Osteoblast (primary cell): ENCODE measurements around the gene POP7. TPM values are rescaled to one million over a fixed set of nuclear protein-coding genes. Genes with fewer than 3 reads are reported as not detected.

Source experiments
- DNase-seq: peaks from one replicate; pipeline ENCODE4 v3.0.0; 2011; ENCODE audit warnings: low spot score, mixed read lengths; ENCODE audit not compliant: insufficient read length; ENCODE audit errors: missing footprints
- H2AFZ ChIP-seq: 2 replicates; pipeline ENCODE4 v1.6.0; 2011; ENCODE audit warnings: mild to moderate bottlenecking, low read length
- H3K27ac ChIP-seq: 2 replicates; pipeline ENCODE4 v1.5.1; 2011; ENCODE audit warnings: mild to moderate bottlenecking, low read depth, low read length, moderate library complexity
- H3K27me3 ChIP-seq: 2 replicates; pipeline ENCODE4 v1.6.0; 2012; ENCODE audit warnings: mild to moderate bottlenecking, control low read depth, inconsistent platforms, low read length, moderate library complexity; ENCODE audit not compliant: insufficient read depth
- H3K36me3 ChIP-seq: 2 replicates; pipeline ENCODE4 v1.5.1; 2011; ENCODE audit warnings: mild to moderate bottlenecking, low read length, control low read depth, moderate library complexity; ENCODE audit not compliant: insufficient read depth
- H3K4me1 ChIP-seq: 2 replicates; pipeline ENCODE4 v1.5.1; 2011; ENCODE audit warnings: mild to moderate bottlenecking, low read length, control low read depth, moderate library complexity; ENCODE audit not compliant: insufficient read depth
- H3K4me2 ChIP-seq: 2 replicates; pipeline ENCODE4 v1.6.0; 2011; ENCODE audit warnings: mild to moderate bottlenecking, low read length; ENCODE audit not compliant: insufficient read depth
- H3K4me3 ChIP-seq: fragments of 200-600 bp; sonication (generic); 3 replicates; pipeline ENCODE4 v1.5.1; 2012; ENCODE audit warnings: mild to moderate bottlenecking, low read length, inconsistent platforms; ENCODE audit not compliant: insufficient read depth
- H3K79me2 ChIP-seq: 2 replicates; pipeline ENCODE4 v1.6.0; 2012; ENCODE audit warnings: mild to moderate bottlenecking, low read length, control low read depth, inconsistent platforms; ENCODE audit not compliant: insufficient read depth
- H3K9me3 ChIP-seq: 2 replicates; pipeline ENCODE4 v1.5.1; 2011; ENCODE audit warnings: low read depth, low read length, control low read depth
- H4K20me1 ChIP-seq: 2 replicates; pipeline ENCODE4 v1.6.0; 2012; ENCODE audit warnings: mild to moderate bottlenecking, low read length, control low read depth; ENCODE audit not compliant: insufficient read depth
- total RNA-seq: library from RNA; depleted of rRNA; stranded (reverse); fragments of >200 nt; gene quantifications from 2 replicates; pipeline ENCODE4 v1.2.3, GENCODE V29; 2012
- TF ChIP-seq, protein P1 (sequence below): IDR thresholded peaks from 2 replicates; pipeline ENCODE4 v1.5.1; 2011; ENCODE audit warnings: mild to moderate bottlenecking, low read depth, low read length, moderate library complexity; ENCODE audit errors: extremely low read depth

POP7 gene
- total RNA-seq, 1 donor = 25.7 TPM

GRCh38 chr7:100673302-100673941 lies 32.5 kb upstream of the POP7 start, which contains the start of gene GNB2:
TSS of gene GNB2 (plus strand) at chr7:100673740. CDS start at chr7:100676266, 2,526 bp downstream.
- peak within 1 kb of the TSS; percentile 99 for H2AFZ ChIP-seq
- H3K4me2 ChIP-seq = peak within 1 kb of the TSS; percentile 95
- peaks cover 2% of the 10 kb centered on the region for H3K27me3 ChIP-seq
- peak within 1 kb of the TSS; percentile 98 for H3K27ac ChIP-seq
- peaks cover 21% of the 10 kb centered on the region for H3K36me3 ChIP-seq
- TF ChIP-seq, protein P1, sequence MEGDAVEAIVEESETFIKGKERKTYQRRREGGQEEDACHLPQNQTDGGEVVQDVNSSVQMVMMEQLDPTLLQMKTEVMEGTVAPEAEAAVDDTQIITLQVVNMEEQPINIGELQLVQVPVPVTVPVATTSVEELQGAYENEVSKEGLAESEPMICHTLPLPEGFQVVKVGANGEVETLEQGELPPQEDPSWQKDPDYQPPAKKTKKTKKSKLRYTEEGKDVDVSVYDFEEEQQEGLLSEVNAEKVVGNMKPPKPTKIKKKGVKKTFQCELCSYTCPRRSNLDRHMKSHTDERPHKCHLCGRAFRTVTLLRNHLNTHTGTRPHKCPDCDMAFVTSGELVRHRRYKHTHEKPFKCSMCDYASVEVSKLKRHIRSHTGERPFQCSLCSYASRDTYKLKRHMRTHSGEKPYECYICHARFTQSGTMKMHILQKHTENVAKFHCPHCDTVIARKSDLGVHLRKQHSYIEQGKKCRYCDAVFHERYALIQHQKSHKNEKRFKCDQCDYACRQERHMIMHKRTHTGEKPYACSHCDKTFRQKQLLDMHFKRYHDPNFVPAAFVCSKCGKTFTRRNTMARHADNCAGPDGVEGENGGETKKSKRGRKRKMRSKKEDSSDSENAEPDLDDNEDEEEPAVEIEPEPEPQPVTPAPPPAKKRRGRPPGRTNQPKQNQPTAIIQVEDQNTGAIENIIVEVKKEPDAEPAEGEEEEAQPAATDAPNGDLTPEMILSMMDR = no peak
- DNase-seq = peak; percentile 100
- H3K4me1 ChIP-seq = no peaks in the 10 kb centered on the region
- H3K79me2 ChIP-seq = peaks cover 45% of the 10 kb centered on the region
- H4K20me1 ChIP-seq = peaks cover 21% of the 10 kb centered on the region
- peak within 1 kb of the TSS; percentile 90 for H3K4me3 ChIP-seq
- no peaks in the 10 kb centered on the region for H3K9me3 ChIP-seq

DNA sequence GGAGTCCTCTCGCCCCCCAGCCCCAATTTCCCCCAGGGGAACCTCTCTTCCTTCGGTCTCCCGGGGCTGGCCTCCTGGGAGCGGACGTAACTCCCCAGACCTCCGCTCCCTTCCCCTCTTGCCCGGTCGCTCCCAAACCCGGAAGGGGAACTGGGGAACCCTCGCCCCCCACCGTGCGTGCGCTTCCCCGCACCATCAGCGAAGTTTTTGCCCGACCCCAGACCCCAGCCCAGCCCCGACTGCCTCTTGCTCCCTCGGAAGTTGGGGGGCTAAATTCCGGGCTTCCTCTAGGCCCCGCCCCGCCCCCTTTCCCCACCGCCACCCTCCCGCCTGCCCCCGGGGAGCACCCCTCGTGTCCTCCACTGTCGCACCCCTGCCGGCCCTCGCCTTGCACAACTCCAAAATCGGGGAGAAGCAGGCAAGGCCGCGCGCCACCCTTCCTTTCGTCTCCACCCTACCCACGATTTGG lies 31.9 kb upstream of the POP7 start:
- TF ChIP-seq, protein P1 = no peak
- Histone ChIP-seq H3K4me2 (peak overlapping the region; percentile 79), H3K27ac (peak overlapping the region; percentile 98), H3K9me3 (no peaks in the 10 kb centered on the region), H3K4me1 (no peaks in the 10 kb centered on the region), H4K20me1 (peaks cover 22% of the 10 kb centered on the region), H3K36me3 (peaks cover 26% of the 10 kb centered on the region), H2AFZ (peak overlapping the region; percentile 84), H3K27me3 (peaks cover 2% of the 10 kb centered on the region), H3K4me3 (peak overlapping the region; percentile 90), H3K79me2 (peaks cover 46% of the 10 kb centered on the region)
- DNase-seq = peak; percentile 95

DNA sequence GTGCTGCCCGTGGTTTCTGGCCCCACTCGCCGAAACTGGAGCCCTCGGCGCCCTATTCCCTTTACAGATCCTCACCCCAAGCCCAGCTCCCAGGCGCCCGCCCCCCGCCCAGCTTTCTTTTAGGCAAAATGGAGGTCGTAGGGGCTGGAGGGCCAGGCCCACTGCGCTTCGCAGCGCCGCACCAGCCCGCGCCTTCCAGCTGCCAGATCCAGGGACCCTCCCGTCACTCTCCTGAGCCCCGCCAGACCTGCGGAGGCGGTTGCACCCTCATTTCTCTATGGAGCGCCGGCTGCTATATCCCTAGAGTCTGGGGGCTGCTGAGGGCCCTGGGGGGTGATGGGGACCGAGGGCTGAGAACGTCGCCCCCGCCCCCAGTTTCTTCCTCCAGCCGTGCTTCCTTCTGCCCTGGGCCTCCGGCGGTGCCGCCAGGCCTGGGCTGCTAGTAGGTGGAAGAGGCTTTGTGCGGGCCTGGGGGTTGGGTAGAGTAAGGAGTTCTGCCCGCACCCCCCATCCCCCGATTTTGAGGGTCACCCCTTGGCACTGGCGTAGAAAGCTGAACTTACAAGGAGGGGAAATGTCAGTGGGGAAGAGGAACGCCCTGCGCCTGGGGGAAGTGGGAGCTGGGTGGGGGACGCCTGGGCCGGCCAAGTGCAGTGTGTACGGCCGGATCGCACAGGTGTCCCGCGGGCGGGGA lies 31.4 kb upstream of the POP7 start:
- Histone ChIP-seq H2AFZ (no peak overlapping the region), H3K4me3 (peak overlapping the region; percentile 90), H3K27ac (peak overlapping the region; percentile 51), H4K20me1 (peaks cover 22% of the 10 kb centered on the region), H3K36me3 (peaks cover 31% of the 10 kb centered on the region), H3K27me3 (peaks cover 2% of the 10 kb centered on the region), H3K4me2 (peak overlapping the region; percentile 79), H3K4me1 (no peaks in the 10 kb centered on the region), H3K79me2 (peaks cover 46% of the 10 kb centered on the region), H3K9me3 (no peaks in the 10 kb centered on the region)
- TF ChIP-seq, protein P1 = no peak
- peak; percentile 92 for DNase-seq

GRCh38 chr7:100675105-100675451 lies 30.8 kb upstream of the POP7 start:
- Histone ChIP-seq H3K27ac (no peak overlapping the region), H3K4me2 (peak overlapping the region; percentile 83), H3K4me3 (peak overlapping the region; percentile 90), H3K27me3 (peaks cover 2% of the 10 kb centered on the region), H2AFZ (no peak overlapping the region), H3K36me3 (peaks cover 31% of the 10 kb centered on the region), H4K20me1 (peaks cover 24% of the 10 kb centered on the region), H3K4me1 (peaks cover under 1% of the 10 kb centered on the region), H3K79me2 (peaks cover 46% of the 10 kb centered on the region), H3K9me3 (no peaks in the 10 kb centered on the region)
- TF ChIP-seq, protein P1 = no peak
- DNase-seq = no peak
